Activated CD8-positive, alpha-beta memory T cell treated with anti-CD3 and anti-CD28 coated beads, Interleukin-2, amount 50 U/mL, for 4 hours (primary cell): ENCODE data around the gene RMND5B.
A peak's percentile ranks its signal among the peaks of the same experiment; 100 is the strongest.
"Not testable (repeated sequence)": the region's sequence is repeated elsewhere in the genome, so short reads cannot be mapped to it uniquely, and the experiment has no call there.

Experiments used
- DNase-seq: peaks from one replicate; pipeline ENCODE4 v3.0.0-alpha.2; 2020

Gene RMND5B

GRCh38 chr5:178130576-178131445, at the start of gene RMND5B:
TSS of gene RMND5B (plus strand) at chr5:178131014. CDS start at chr5:178138120, 7,106 bp downstream.
- peak; percentile 74 for DNase-seq

GRCh38 chr5:178081571-178082243, 49.1 kb upstream of the RMND5B start:
- no peak for DNase-seq

- no peak for DNase-seq
Measured at GRCh38 chr5:178083922-178084321, 46.9 kb upstream of the RMND5B start.

- no peak for DNase-seq
Measured at GRCh38 chr5:178085316-178085715, 45.5 kb upstream of the RMND5B start.

- DNase-seq: no peak
Measured at GRCh38 chr5:178086266-178086665, 44.5 kb upstream of the RMND5B start.

GRCh38 chr5:178087199-178087598, 43.6 kb upstream of the RMND5B start:
- DNase-seq: not testable (repeated sequence)

GRCh38 chr5:178090856-178091255, 40.0 kb upstream of the RMND5B start:
- no peak for DNase-seq

GRCh38 chr5:178093134-178093533, 37.7 kb upstream of the RMND5B start:
- no peak for DNase-seq

- no peak for DNase-seq
Measured at GRCh38 chr5:178094345-178094744, 36.5 kb upstream of the RMND5B start.

GRCh38 chr5:178098685-178099084, 32.1 kb upstream of the RMND5B start:
- DNase-seq: no peak

- DNase-seq: no peak
Measured at GRCh38 chr5:178103612-178104011, 27.2 kb upstream of the RMND5B start.

GRCh38 chr5:178104492-178104891, 26.3 kb upstream of the RMND5B start:
- DNase-seq: no peak

GRCh38 chr5:178106086-178106485, 24.7 kb upstream of the RMND5B start:
- no peak for DNase-seq

- no peak for DNase-seq
Measured at GRCh38 chr5:178106556-178107239, 24.1 kb upstream of the RMND5B start.

- DNase-seq: no peak
Measured at GRCh38 chr5:178107756-178108310, 23.0 kb upstream of the RMND5B start.

- DNase-seq: no peak
Measured at GRCh38 chr5:178108446-178108845, 22.4 kb upstream of the RMND5B start.

GRCh38 chr5:178108966-178109365, 21.8 kb upstream of the RMND5B start:
- DNase-seq: no peak

- DNase-seq: no peak
Measured at GRCh38 chr5:178110511-178110910, 20.3 kb upstream of the RMND5B start.

GRCh38 chr5:178111925-178112324, 18.9 kb upstream of the RMND5B start:
- DNase-seq: no peak

- no peak for DNase-seq
Measured at GRCh38 chr5:178112545-178112944, 18.3 kb upstream of the RMND5B start.

GRCh38 chr5:178113141-178113787, 17.6 kb upstream of the RMND5B start, which contains the start of gene N4BP3:
TSS of gene N4BP3 (plus strand) at chr5:178113532. CDS start at chr5:178119584, 6,052 bp downstream.
- peak; percentile 89 for DNase-seq

- DNase-seq: peak; percentile 41
Measured at GRCh38 chr5:178113841-178114324, 16.9 kb upstream of the RMND5B start.
